Measurements from ENCODE around the gene DOCK4.

DNA sequence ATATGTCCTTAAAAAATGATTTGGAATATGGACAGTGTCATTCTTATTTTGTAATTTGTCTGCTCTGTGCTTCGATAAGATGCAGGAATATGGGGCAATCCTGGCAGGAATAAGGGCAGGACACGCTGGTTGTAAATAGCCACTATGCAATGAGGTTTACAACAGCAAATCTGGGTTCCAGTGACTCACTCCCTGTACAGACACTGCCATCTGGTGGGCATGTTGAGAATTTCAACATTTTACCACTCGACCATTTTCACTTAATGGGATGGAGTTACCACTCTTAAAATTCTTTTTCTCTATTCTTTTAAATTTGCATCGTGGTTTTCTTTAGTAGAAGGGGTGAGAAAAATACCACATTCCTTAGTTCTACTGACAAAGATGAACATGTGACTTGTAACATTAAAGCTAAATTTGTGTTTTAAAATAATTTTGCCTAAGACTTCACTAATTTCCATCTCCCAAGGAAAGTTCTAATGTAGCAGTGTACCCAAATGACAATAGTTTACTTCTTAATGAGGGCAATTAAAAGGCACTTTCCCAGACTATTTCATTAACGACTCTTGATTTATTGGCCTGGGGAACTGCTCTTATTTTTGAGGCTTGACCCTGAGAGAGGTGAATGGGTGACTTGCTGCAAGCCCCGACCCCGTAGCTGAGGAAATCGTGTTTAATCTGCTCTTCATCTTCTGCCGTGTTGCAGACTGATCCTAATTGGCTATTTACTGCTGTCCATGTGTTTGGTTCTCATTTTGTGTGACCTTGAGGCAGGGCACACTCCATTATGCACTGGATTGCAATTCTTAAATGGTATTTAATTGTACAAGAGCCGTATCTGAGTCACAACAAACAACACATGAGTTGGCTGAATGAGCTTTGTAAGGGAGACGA lies 470.3 kb downstream of the DOCK4 start:
- no peak for TF ChIP-seq ZNF138 (CRISPR knock-in tag; conservative IDR thresholded peaks at IDR 0.05)
- TF ChIP-seq GABPB1 (CRISPR knock-in tag; IDR thresholded peaks at IDR 0.05) = no peak
- no peak for TF ChIP-seq CREM (CRISPR knock-in tag; IDR thresholded peaks at IDR 0.05)
- TF ChIP-seq NFYB (CRISPR knock-in tag; conservative IDR thresholded peaks at IDR 0.05; ENCODE audit: low read depth) = no peak
- TF ChIP-seq, protein P1, sequence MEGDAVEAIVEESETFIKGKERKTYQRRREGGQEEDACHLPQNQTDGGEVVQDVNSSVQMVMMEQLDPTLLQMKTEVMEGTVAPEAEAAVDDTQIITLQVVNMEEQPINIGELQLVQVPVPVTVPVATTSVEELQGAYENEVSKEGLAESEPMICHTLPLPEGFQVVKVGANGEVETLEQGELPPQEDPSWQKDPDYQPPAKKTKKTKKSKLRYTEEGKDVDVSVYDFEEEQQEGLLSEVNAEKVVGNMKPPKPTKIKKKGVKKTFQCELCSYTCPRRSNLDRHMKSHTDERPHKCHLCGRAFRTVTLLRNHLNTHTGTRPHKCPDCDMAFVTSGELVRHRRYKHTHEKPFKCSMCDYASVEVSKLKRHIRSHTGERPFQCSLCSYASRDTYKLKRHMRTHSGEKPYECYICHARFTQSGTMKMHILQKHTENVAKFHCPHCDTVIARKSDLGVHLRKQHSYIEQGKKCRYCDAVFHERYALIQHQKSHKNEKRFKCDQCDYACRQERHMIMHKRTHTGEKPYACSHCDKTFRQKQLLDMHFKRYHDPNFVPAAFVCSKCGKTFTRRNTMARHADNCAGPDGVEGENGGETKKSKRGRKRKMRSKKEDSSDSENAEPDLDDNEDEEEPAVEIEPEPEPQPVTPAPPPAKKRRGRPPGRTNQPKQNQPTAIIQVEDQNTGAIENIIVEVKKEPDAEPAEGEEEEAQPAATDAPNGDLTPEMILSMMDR (IDR thresholded peaks at IDR 0.05) = peak; percentile 77
- TF ChIP-seq ESRRA (CRISPR knock-in tag; IDR thresholded peaks at IDR 0.05; ENCODE audit: borderline replicate concordance) = no peak
